Esophagus muscularis mucosa (tissue), 3 donors: ENCODE data around the gene UBA5.

Experiments used
- CTCF ChIP-seq, 3 experiments: fragments of 200-600 bp in 2 of 3; fragments of 450-650 bp in 1 of 3; sonication (generic) in 2 of 3; IDR thresholded peaks; one replicate each; pipeline ENCODE4 v1.5.1; 2017 to 2019; ENCODE audit warnings: antibody characterized with exemption in 3 of 3, mild to moderate bottlenecking in 2 of 3, moderate library complexity in 1 of 3
- POLR2AphosphoS5 ChIP-seq, 2 donors: sonication (generic); formaldehyde crosslinking; IDR thresholded peaks; one replicate each; pipeline ENCODE4 v1.6.1; 2017; ENCODE audit warnings: antibody characterized with exemption in 2 of 2

- TF ChIP-seq CTCF (IDR thresholded peaks at IDR 0.05) = peak; percentile 63 to 82 (median 73)
- TF ChIP-seq POLR2AphosphoS5 (IDR thresholded peaks at IDR 0.05) = no peak
Measured at GRCh38 chr3:132641837-132642538, 18.1 kb upstream of the UBA5 start.
